SIG-M5 (cell line): ENCODE results near the gene ADGRV1.

Source experiments
- DNase-seq: peaks from one replicate; lab custom pipeline; 2025; lab: John Stamatoyannopoulos, UW

The ADGRV1 gene

GRCh38 chr5:91164424-91164823, 605.8 kb downstream of the ADGRV1 start:
- DNase-seq = no peak

DNA sequence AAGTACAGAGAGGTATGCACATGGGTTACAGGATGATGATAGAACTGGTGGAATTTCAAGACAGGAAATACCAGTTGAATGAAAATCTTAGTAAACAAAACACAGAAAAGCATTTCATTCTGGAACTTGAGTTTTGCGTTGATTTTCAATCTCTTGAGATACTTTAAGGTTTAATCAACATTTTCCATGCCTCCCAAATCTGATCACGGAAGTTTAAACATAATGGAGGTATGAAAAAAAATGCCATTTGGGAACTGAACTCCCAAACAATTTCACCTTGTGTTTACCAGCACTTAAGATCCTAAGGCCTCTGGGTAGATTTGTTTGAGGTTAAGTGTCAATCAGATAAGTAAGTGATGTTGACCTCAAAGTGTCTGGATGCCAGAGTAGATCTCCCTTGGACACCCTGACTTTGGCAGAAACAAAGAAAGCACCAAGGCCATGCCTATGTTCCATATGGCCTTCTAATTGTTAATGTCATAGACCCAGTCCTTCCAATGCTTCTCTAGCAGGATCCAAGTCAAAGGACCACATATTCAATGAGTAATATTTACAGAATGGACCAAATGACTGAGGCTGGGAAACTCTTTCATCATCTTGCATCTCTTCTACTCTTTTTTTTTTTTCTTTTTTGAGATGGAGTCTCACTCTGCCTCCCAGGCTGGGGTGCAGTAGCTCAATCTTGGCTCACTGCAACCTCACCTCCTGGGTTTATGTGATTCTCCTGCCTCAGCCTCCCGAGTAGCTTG, 607.6 kb downstream of the ADGRV1 start:
- DNase-seq = no peak

DNA sequence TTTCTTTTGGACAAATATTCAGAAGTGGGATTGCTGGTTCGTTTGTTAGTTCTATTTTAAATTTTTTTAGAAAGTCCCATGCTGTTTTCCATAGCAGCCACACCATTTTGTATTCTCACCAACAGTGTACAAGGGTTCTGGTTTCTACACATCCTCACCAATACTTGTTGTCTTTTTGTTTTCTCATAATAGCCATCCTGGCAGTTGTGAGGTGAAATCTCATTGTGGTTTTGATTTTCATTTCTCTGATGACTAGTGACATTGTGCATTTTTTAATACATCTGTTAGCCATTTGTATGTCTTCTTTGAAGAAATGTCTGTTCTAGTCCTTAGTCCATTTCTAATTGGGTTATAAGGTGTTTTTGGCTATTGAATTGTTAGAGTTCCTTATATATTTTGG, 610.3 kb downstream of the ADGRV1 start:
- DNase-seq = no peak

GRCh38 chr5:91170266-91170665, 611.7 kb downstream of the ADGRV1 start:
- peak; percentile 52 for DNase-seq

- no peak for DNase-seq
Measured at GRCh38 chr5:91171322-91171721, 612.7 kb downstream of the ADGRV1 start.

GRCh38 chr5:91174396-91174795, 615.8 kb downstream of the ADGRV1 start:
- DNase-seq = no peak

DNA sequence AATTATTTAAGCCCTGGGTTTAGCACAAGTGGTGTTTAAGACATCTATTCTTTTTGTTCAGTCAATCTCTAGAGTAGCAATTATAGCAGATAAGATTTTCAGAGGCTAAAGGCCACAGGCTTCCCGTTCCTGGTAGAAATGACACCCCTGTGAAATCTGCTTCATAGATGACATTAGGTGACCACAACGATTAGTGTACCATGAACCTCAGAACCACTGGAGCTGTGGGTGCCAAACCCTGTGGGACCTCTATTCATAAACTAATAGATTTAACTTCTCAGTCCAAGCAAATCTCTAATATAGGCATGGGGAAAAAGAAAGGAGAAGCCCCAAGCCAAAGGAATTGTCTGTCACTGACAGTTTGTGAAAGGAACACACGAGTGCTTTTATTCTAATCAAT, 617.1 kb downstream of the ADGRV1 start:
- no peak for DNase-seq

DNA sequence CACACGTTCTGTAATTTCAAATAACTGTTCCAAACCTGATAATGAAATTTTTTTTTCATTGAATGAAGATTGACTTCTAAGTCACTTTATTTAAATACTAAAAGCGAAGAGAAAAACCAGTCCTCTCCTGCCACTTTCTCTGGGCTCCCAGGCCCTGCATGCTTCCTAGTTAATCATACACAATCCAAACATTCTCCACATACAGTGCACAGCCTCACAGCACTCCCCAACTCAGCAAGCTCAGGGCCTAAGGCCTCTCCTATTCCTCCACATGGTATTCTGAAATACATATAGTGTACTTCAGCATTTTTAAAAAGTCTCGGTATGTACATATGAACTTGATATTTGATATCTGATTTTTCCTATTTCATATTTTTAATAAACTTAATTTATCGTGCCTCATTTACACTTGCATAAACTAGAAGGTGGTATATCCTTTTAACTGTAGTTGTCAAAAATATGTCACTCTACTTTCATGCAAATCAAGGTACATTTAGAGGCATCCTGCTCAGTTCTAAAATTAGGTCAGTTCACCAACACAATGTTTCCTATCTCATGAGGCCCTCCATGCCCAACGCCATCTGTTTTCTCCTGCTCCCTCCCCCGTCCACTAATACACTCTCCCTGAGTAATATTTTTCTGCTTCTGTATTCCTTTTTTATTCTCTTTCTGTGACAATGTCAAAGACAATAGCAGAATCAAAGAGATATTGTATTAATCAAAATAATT, 617.9 kb downstream of the ADGRV1 start:
- no peak for DNase-seq

GRCh38 chr5:91177085-91177484, 618.5 kb downstream of the ADGRV1 start:
- DNase-seq = no peak

DNA sequence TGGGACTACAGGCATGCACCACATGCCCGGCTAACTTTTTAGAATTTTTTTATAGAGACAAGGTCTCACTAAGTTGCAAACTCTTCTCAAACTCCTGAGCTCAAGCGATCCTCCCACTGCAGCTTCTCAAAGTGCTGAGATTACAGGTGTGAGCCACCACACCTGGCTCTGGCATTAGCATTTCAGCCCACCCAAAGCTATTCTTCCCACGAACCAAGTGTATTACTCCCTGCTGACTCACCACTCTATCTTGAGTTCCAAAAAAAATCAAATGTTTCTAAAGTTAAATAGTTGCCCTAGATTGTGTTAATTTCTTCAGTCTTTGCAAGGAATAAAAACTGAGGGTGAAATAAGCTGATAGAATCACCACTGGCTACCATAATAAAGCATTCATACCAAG, 619.0 kb downstream of the ADGRV1 start:
- DNase-seq = no peak

DNA sequence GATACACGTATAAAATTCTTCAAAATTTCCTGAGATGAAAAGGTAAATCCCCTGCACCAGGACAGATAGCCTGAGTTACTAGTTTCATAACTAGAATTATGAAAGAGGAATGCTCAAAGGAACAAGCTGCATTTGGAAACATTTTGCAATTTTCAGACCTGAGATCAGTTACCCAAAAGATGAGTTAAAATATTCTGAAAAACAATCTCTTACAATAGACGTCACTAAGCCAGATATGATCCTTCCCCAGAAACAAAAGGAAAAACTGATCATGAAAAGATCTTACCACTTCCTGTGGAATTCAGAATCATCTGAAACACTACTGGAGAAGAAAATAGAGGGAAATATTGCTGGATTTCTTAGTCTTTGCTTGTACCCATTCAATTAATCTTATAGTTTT, 619.9 kb downstream of the ADGRV1 start:
- DNase-seq = no peak

GRCh38 chr5:91179018-91179417, 620.4 kb downstream of the ADGRV1 start:
- no peak for DNase-seq

- no peak for DNase-seq
Measured at GRCh38 chr5:91180506-91180905, 621.9 kb downstream of the ADGRV1 start.

GRCh38 chr5:91182763-91183162, 624.2 kb downstream of the ADGRV1 start:
- peak; percentile 74 for DNase-seq

DNA sequence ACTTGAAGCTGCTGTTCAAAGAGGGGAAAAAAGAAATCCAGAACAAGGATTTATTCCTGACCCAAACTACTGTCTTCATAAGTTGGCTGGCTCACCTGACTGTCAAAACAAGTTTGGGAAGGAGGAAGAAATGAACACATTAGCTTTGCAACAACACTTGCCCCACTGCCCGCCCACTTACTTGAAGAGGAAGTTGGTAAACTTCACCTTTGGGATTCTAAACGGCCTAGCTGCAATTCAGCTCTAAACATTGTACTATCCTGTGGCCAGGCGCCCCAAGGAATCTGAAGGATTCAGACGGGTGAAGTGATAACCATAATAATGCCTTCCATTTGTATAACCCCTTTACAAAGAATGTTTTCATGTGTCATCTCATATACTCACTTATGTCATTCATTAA, 625.1 kb downstream of the ADGRV1 start:
- DNase-seq = no peak

GRCh38 chr5:91186101-91186500, 627.5 kb downstream of the ADGRV1 start:
- no peak for DNase-seq

DNA sequence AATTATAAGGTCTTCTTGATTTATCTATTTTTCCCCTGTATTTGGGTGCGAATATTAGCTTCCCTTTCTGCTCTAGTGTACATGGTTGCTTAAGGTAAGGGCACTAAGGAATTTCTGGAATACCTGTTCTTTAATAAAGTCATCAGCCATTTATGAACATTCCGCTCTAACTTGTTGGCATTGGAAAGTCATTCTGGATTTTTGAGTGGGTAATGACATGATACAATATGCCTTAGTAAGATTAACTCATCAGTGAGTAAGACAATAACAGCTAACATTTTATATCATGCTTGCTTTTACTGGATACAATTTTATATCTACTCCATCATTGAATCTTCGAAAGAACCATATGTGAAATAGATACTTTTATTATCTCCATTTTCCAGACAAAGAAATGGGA, 628.4 kb downstream of the ADGRV1 start:
- no peak for DNase-seq

- no peak for DNase-seq
Measured at GRCh38 chr5:91188755-91189154, 630.2 kb downstream of the ADGRV1 start.

GRCh38 chr5:91189480-91190313, 631.1 kb downstream of the ADGRV1 start:
- DNase-seq = no peak

- DNase-seq = no peak
Measured at GRCh38 chr5:91190314-91190690, 631.7 kb downstream of the ADGRV1 start.

DNA sequence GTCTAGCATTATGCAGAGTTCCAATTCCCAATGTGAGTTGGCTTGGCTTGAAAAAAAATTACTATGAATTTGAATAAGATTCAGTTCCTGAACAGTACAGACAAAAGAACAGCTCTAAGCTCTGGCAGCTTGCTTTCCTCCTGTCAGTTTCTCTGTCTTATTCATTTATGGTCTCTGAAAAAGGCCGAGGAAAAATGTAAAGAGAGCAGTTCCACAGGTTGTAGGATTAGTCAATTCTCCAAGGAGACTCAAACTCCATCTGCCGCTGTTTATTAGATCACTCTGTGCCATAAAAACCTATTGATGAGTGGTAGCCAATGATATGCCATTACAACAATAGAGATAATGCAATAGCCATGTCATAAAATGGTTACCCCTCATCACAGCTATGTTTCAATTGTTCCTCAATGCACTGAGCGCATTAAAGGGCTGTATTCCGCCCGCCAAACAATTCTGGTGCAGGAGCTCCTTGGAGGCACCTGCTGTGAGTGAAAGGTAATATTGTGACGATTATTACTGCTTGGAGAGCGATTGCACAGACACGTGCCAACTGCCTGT, 636.3 kb downstream of the ADGRV1 start:
- no peak for DNase-seq

- DNase-seq = no peak
Measured at GRCh38 chr5:91200692-91201091, 642.1 kb downstream of the ADGRV1 start.

DNA sequence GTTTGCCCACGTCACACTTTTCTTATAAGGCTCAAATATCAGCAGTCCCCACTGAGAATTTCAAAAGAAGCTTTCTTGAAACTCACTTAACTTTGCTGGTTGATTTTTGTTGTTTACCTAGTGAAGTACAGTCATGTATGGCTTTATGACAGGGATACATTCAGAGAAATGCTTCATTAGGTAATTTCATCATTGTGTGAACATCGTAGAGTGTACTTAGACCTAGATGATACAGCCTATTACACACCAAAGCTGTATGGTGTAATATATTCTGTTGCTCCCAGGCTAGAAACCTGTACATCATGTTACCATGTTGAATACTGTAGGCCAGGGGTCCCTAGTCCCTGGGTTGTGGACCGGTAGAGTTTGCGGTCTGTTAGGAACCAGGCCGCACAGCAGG, 647.5 kb downstream of the ADGRV1 start:
- no peak for DNase-seq
